HepG2 (cell line): ENCODE results near the gene ZXDC. TPM values are rescaled to one million over a fixed set of nuclear protein-coding genes. Genes with fewer than 3 reads are reported as not detected.

Experiments
- BCL6 ChIP-seq: IDR thresholded peaks from 2 replicates; pipeline ENCODE4 v1.6.1; 2016; ENCODE audit warnings: missing genetic modification reagents, missing compliant biosample characterization
- BORCS8-MEF2B ChIP-seq: sonication (generic); formaldehyde crosslinking; IDR thresholded peaks from 2 replicates; pipeline ENCODE4 v1.8.0; 2022; ENCODE audit warnings: mild to moderate bottlenecking, missing genetic modification reagents
- CBX5 ChIP-seq: sonication (generic); formaldehyde crosslinking; IDR thresholded peaks from 2 replicates; pipeline ENCODE4 v1.4.0; 2020; ENCODE audit warnings: missing genetic modification reagents, borderline replicate concordance
- DPF2 ChIP-seq: sonication (generic); formaldehyde crosslinking; IDR thresholded peaks from 2 replicates; pipeline ENCODE4 v1.4.0; 2020; ENCODE audit warnings: mild to moderate bottlenecking, low read depth, missing genetic modification reagents, borderline replicate concordance
- EEA1 ChIP-seq: sonication (generic); formaldehyde crosslinking; IDR thresholded peaks from 2 replicates; pipeline ENCODE4 v1.5.1; 2020; ENCODE audit warnings: mild to moderate bottlenecking, missing genetic modification reagents, borderline replicate concordance
- ESRRA ChIP-seq: sonication (generic); formaldehyde crosslinking; IDR thresholded peaks from 2 replicates; pipeline ENCODE4 v1.5.1; 2020; ENCODE audit warnings: mild to moderate bottlenecking, low read depth, missing genetic modification reagents
- HNRNPH1 ChIP-seq: fragments of 200-400 bp; formaldehyde crosslinking; optimal IDR thresholded peaks from 2 replicates; pipeline ENCODE3; 2017; ENCODE audit warnings: mild to moderate bottlenecking, low read depth, low read length
- IRF2 ChIP-seq: IDR thresholded peaks from 2 replicates; pipeline ENCODE4 v1.6.1; 2018; ENCODE audit warnings: missing genetic modification reagents, missing compliant biosample characterization
- MAFF ChIP-seq: IDR thresholded peaks from 2 replicates; pipeline ENCODE4 v1.6.1; 2011; ENCODE audit warnings: low read depth, low read length, improper control_type of control experiment
- POGK ChIP-seq: sonication (generic); formaldehyde crosslinking; conservative IDR thresholded peaks from 2 replicates; pipeline ENCODE4 v1.8.0; 2022; ENCODE audit warnings: mild to moderate bottlenecking, moderate library complexity, missing genetic modification reagents
- SMC3 ChIP-seq: IDR thresholded peaks from 2 replicates; pipeline ENCODE4 v1.6.1; 2011; ENCODE audit warnings: low read length, improper control_type of control experiment
- SP5 ChIP-seq: IDR thresholded peaks from 2 replicates; pipeline ENCODE4 v1.6.1; 2016; ENCODE audit warnings: low read depth, borderline replicate concordance
- TP53 ChIP-seq: sonication (generic); formaldehyde crosslinking; conservative IDR thresholded peaks from 2 replicates; pipeline ENCODE4 v1.4.0; 2020; ENCODE audit warnings: missing genetic modification reagents
- ZNF331 ChIP-seq: sonication (generic); formaldehyde crosslinking; IDR thresholded peaks from 2 replicates; pipeline ENCODE4 v1.4.0; 2020; ENCODE audit warnings: missing genetic modification reagents
- ZNF343 ChIP-seq: sonication (generic); formaldehyde crosslinking; IDR thresholded peaks from 2 replicates; pipeline ENCODE4 v1.4.0; 2020; ENCODE audit warnings: mild to moderate bottlenecking, missing genetic modification reagents
- ZNF432 ChIP-seq: sonication (generic); formaldehyde crosslinking; IDR thresholded peaks from 2 replicates; pipeline ENCODE4 v1.5.0; 2020; ENCODE audit warnings: missing genetic modification reagents, mild to moderate bottlenecking, borderline replicate concordance
- ZNF567 ChIP-seq: sonication (generic); formaldehyde crosslinking; IDR thresholded peaks from 2 replicates; pipeline ENCODE4 v1.8.1; 2023; ENCODE audit warnings: mild to moderate bottlenecking, missing genetic modification reagents, borderline replicate concordance
- ZNF605 ChIP-seq: sonication (generic); formaldehyde crosslinking; IDR thresholded peaks from 2 replicates; pipeline ENCODE4 v1.8.0; 2022; ENCODE audit warnings: mild to moderate bottlenecking, missing genetic modification reagents
- ZNF879 ChIP-seq: sonication (generic); formaldehyde crosslinking; IDR thresholded peaks from 2 replicates; pipeline ENCODE4 v1.8.1; 2023; ENCODE audit warnings: missing genetic modification reagents
- ZSCAN25 ChIP-seq: sonication (generic); formaldehyde crosslinking; IDR thresholded peaks from 2 replicates; pipeline ENCODE4 v1.8.0; 2022; ENCODE audit warnings: mild to moderate bottlenecking, missing genetic modification reagents
- polyA plus RNA-seq, 8 experiments: library from polyadenylated mRNA; depleted of rRNA in 3 of 8; stranded (reverse) in 7 of 8; unstranded in 1 of 8; fragments of >200 nt; fragmentation: Illumina TruSeq in 4 of 8; extraction: Trizol in 4 of 8; gene quantifications; 2 replicates each; pipeline versions ENCODE4 v1.2.1 to v1.2.3, GENCODE V29; 2011 to 2016; ENCODE audit warnings: low read depth in 4 of 8, missing spikeins in 1 of 8, mixed read lengths in 1 of 8; ENCODE audit not compliant: insufficient read depth in 1 of 8
- total RNA-seq, 5 experiments: library from RNA; depleted of rRNA; stranded (reverse); fragments of >200 nt; fragmentation: Illumina TruSeq; extraction: Trizol; gene quantifications; 2 replicates each; pipeline ENCODE4 v1.2.3, GENCODE V29; 2016; ENCODE audit warnings: low read depth in 1 of 5
- TF ChIP-seq, protein P1 (sequence below): sonication (generic); formaldehyde crosslinking; conservative IDR thresholded peaks from 2 replicates; pipeline ENCODE4 v1.4.0; 2020; ENCODE audit warnings: mild to moderate bottlenecking, missing genetic modification reagents, moderate library complexity
- TF ChIP-seq, protein P2 (sequence below): sonication (generic); formaldehyde crosslinking; IDR thresholded peaks from 2 replicates; pipeline ENCODE4 v1.5.0; 2020; ENCODE audit warnings: missing genetic modification reagents
- TF ChIP-seq, protein P3 (sequence below): sonication (generic); formaldehyde crosslinking; IDR thresholded peaks from 2 replicates; pipeline ENCODE4 v1.5.0; 2020; ENCODE audit warnings: missing genetic modification reagents, mild to moderate bottlenecking, borderline replicate concordance

Gene ZXDC
- total and polyA plus RNA-seq, 2 of the 13 experiments (the other 11 are each of a cell fraction or from before 2014, with no cell fraction given): 17.6 to 21.2 TPM

- no peak for TF ChIP-seq ZNF567 (CRISPR knock-in tag)
- no peak for TF ChIP-seq ZNF331 (CRISPR knock-in tag)
- TF ChIP-seq MAFF: no peak
- TF ChIP-seq CBX5: no peak
- TF ChIP-seq EEA1: no peak
- TF ChIP-seq BCL6 (CRISPR knock-in tag): no peak
- TF ChIP-seq ZSCAN25 (CRISPR knock-in tag): no peak
- no peak for TF ChIP-seq ZNF343 (CRISPR knock-in tag)
- peak; percentile 6; the same call in 1 of the 2 replicates for TF ChIP-seq IRF2 (CRISPR knock-in tag)
- TF ChIP-seq, protein P1, sequence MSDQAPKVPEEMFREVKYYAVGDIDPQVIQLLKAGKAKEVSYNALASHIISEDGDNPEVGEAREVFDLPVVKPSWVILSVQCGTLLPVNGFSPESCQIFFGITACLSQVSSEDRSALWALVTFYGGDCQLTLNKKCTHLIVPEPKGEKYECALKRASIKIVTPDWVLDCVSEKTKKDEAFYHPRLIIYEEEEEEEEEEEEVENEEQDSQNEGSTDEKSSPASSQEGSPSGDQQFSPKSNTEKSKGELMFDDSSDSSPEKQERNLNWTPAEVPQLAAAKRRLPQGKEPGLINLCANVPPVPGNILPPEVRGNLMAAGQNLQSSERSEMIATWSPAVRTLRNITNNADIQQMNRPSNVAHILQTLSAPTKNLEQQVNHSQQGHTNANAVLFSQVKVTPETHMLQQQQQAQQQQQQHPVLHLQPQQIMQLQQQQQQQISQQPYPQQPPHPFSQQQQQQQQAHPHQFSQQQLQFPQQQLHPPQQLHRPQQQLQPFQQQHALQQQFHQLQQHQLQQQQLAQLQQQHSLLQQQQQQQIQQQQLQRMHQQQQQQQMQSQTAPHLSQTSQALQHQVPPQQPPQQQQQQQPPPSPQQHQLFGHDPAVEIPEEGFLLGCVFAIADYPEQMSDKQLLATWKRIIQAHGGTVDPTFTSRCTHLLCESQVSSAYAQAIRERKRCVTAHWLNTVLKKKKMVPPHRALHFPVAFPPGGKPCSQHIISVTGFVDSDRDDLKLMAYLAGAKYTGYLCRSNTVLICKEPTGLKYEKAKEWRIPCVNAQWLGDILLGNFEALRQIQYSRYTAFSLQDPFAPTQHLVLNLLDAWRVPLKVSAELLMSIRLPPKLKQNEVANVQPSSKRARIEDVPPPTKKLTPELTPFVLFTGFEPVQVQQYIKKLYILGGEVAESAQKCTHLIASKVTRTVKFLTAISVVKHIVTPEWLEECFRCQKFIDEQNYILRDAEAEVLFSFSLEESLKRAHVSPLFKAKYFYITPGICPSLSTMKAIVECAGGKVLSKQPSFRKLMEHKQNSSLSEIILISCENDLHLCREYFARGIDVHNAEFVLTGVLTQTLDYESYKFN (CRISPR knock-in tag): 0 out of 2 replicates have a peak, but pooled peaks have one; percentile 5
- TF ChIP-seq DPF2 (CRISPR knock-in tag): no peak
- TF ChIP-seq ZNF879: no peak
- TF ChIP-seq SMC3: no peak
- no peak for TF ChIP-seq TP53 (CRISPR knock-in tag)
- TF ChIP-seq, protein P2, sequence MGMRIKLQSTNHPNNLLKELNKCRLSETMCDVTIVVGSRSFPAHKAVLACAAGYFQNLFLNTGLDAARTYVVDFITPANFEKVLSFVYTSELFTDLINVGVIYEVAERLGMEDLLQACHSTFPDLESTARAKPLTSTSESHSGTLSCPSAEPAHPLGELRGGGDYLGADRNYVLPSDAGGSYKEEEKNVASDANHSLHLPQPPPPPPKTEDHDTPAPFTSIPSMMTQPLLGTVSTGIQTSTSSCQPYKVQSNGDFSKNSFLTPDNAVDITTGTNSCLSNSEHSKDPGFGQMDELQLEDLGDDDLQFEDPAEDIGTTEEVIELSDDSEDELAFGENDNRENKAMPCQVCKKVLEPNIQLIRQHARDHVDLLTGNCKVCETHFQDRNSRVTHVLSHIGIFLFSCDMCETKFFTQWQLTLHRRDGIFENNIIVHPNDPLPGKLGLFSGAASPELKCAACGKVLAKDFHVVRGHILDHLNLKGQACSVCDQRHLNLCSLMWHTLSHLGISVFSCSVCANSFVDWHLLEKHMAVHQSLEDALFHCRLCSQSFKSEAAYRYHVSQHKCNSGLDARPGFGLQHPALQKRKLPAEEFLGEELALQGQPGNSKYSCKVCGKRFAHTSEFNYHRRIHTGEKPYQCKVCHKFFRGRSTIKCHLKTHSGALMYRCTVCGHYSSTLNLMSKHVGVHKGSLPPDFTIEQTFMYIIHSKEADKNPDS: no peak
- no peak for TF ChIP-seq ESRRA (CRISPR knock-in tag)
- 0 out of 2 replicates have a peak, but pooled peaks have one; percentile 31 for TF ChIP-seq POGK (CRISPR knock-in tag)
- no peak for TF ChIP-seq BORCS8-MEF2B
- TF ChIP-seq, protein P3, sequence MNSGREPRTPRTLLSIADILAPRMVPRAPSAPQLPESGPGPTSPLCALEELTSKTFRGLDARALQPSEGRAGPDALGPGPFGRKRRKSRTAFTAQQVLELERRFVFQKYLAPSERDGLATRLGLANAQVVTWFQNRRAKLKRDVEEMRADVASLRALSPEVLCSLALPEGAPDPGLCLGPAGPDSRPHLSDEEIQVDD (CRISPR knock-in tag): no peak
- no peak for TF ChIP-seq ZNF605 (CRISPR knock-in tag)
- no peak for TF ChIP-seq ZNF432 (CRISPR knock-in tag)
- TF ChIP-seq HNRNPH1: no peak
- TF ChIP-seq SP5: peak; percentile 20; the same call in 1 of the 2 replicates
Observed at GRCh38 chr3:126525091-126525852, 49.6 kb upstream of the ZXDC start (continued).
